ENCODE measurements around the gene RAD54L.

- no peak for TF ChIP-seq POLR2A (IDR thresholded peaks at IDR 0.05)
- TF ChIP-seq CTCF (IDR thresholded peaks at IDR 0.05) = no peak
- TF ChIP-seq POLR2AphosphoS5 (IDR thresholded peaks at IDR 0.05) = no peak
- no peak for TF ChIP-seq EP300 (IDR thresholded peaks at IDR 0.05)
Observed at GRCh38 chr1:46317323-46317722, 69.8 kb downstream of the RAD54L start.
